H1 (cell line): Measurements from ENCODE around the gene HLA-E.

Experiments used
- EZH2 ChIP-seq: fragments of 200-600 bp; sonication (generic); IDR thresholded peaks from 2 replicates; pipeline ENCODE4 v1.7.1; 2012; ENCODE audit warnings: low read depth, mild to moderate bottlenecking, moderate library complexity, low read length, inconsistent platforms; ENCODE audit not compliant: severe bottlenecking
- GABPA ChIP-seq: IDR thresholded peaks from 2 replicates; pipeline ENCODE4 v1.6.1; 2011; ENCODE audit warnings: mild to moderate bottlenecking, low read length, moderate library complexity, borderline replicate concordance; ENCODE audit not compliant: insufficient read depth
- GTF2F1 ChIP-seq: IDR thresholded peaks from 2 replicates; pipeline ENCODE4 v1.6.1; 2012; ENCODE audit warnings: low read depth, low read length, improper control_type of control experiment, borderline replicate concordance
- HDAC2 ChIP-seq, 2 experiments: fragments of 300-600 bp in 1 of 2; sonication (generic) in 1 of 2; IDR thresholded peaks; 2 replicates each; pipeline ENCODE4 v1.6.1; 2011 to 2012; ENCODE audit warnings: low read depth in 2 of 2, low read length in 2 of 2, mild to moderate bottlenecking in 2 of 2, moderate library complexity in 2 of 2, borderline replicate concordance in 1 of 2, inconsistent platforms in 1 of 2
- POLR2A ChIP-seq, 2 experiments: IDR thresholded peaks; 1 replicate in 1 of 2; 2 replicates in 1 of 2; pipeline ENCODE4 v1.6.1; 2011; ENCODE audit warnings: low read depth in 2 of 2, low read length in 2 of 2, mild to moderate bottlenecking in 2 of 2; ENCODE audit errors: control extremely low read depth in 1 of 2
- TBP ChIP-seq: IDR thresholded peaks from 2 replicates; pipeline ENCODE4 v1.6.1; 2011; ENCODE audit warnings: low read depth, low read length, improper control_type of control experiment
- ZNF274 ChIP-seq: IDR thresholded peaks from 2 replicates; pipeline ENCODE4 v1.7.0; 2012; ENCODE audit warnings: low read length, borderline replicate concordance; ENCODE audit errors: extremely low read depth
- TF ChIP-seq, protein P1 (sequence below), 3 experiments: IDR thresholded peaks; 1 replicate in 2 of 3; 2 replicates in 1 of 3; pipeline versions ENCODE4 v1.5.1 to v1.6.1; 2011; ENCODE audit warnings: low read length in 3 of 3, mild to moderate bottlenecking in 3 of 3, inconsistent platforms in 2 of 3, low read depth in 1 of 3, moderate library complexity in 1 of 3; ENCODE audit not compliant: insufficient read depth in 1 of 3; ENCODE audit errors: control extremely low read depth in 1 of 3
- TF ChIP-seq, protein P2 (sequence below): IDR thresholded peaks from 2 replicates; pipeline ENCODE4 v1.6.1; 2011; ENCODE audit warnings: low read length, improper control_type of control experiment

DNA sequence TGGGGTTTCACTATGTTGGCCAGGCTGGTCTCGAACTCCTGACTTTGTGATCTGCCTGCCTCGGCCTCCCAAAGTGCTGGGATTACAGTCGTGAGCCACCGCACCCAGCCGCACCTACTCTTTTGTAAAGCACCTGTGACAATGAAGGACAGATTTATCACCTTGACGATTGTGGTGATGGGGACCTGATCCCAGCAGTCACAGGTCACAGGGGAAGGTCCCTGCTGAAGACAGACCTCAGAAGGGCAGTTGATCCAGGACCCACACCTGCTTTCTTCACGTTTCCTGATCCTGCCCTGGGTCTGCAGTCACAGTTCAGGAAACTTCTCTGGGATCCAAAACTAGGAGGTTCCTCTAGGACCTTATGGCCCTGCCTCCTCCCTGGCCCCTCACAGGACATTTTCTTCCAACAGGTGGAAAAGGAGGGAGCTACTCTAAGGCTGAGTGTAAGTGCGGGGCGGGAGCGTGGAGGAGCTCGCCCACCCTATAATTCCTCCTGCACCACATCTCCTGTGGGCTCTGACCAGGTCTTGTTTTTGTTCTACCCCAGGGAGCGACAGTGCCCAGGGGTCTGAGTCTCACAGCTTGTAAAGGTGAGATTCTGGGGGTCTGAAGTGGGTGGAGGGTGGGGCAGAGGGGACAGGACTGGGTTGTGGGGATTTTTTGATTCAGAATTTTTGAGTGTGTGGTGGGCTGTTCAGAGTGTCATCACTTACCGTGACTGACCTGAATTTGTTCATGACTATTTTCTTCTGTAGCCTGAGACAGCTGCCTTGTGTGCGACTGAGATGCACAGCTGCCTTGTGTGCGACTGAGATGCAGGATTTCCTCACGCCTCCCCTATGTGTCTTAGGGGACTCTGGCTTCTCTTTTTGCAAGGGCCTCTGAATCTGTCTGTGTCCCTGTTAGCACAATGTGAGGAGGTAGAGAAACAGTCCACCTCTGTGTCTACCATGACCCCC, 3.0 kb downstream of the HLA-E start:
- no peak for TF ChIP-seq ZNF274
- no peak for TF ChIP-seq GTF2F1
- no peak for TF ChIP-seq TBP
- TF ChIP-seq, protein P1, sequence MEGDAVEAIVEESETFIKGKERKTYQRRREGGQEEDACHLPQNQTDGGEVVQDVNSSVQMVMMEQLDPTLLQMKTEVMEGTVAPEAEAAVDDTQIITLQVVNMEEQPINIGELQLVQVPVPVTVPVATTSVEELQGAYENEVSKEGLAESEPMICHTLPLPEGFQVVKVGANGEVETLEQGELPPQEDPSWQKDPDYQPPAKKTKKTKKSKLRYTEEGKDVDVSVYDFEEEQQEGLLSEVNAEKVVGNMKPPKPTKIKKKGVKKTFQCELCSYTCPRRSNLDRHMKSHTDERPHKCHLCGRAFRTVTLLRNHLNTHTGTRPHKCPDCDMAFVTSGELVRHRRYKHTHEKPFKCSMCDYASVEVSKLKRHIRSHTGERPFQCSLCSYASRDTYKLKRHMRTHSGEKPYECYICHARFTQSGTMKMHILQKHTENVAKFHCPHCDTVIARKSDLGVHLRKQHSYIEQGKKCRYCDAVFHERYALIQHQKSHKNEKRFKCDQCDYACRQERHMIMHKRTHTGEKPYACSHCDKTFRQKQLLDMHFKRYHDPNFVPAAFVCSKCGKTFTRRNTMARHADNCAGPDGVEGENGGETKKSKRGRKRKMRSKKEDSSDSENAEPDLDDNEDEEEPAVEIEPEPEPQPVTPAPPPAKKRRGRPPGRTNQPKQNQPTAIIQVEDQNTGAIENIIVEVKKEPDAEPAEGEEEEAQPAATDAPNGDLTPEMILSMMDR (IDR thresholded peaks at IDR 0.05; ENCODE audit: control extremely low read depth in 1 of 3, insufficient read depth in 1 of 3, low read depth in 1 of 3, low read length in 3 of 3) = no peak
- TF ChIP-seq, protein P2, sequence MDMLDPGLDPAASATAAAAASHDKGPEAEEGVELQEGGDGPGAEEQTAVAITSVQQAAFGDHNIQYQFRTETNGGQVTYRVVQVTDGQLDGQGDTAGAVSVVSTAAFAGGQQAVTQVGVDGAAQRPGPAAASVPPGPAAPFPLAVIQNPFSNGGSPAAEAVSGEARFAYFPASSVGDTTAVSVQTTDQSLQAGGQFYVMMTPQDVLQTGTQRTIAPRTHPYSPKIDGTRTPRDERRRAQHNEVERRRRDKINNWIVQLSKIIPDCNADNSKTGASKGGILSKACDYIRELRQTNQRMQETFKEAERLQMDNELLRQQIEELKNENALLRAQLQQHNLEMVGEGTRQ = no peak
- TF ChIP-seq EZH2 = no peak
- no peak for TF ChIP-seq GABPA
- TF ChIP-seq POLR2A (IDR thresholded peaks at IDR 0.05; ENCODE audit: control extremely low read depth in 1 of 2, low read depth in 2 of 2, low read length in 2 of 2) = no peak
- TF ChIP-seq HDAC2 (IDR thresholded peaks at IDR 0.05; ENCODE audit: borderline replicate concordance in 1 of 2, low read depth in 2 of 2, low read length in 2 of 2) = no peak
